C4-2B (cell line): ENCODE data around the gene FBXW10B.
"Not testable (repeated sequence)": the region's sequence is repeated elsewhere in the genome, so short reads cannot be mapped to it uniquely, and the experiment has no call there.

Source experiments
- ZFX ChIP-seq: fragments of 450-650 bp; IDR thresholded peaks from 2 replicates; pipeline ENCODE4 v1.6.1; 2017
- TF ChIP-seq, protein P1 (sequence below): fragments of 450-650 bp; conservative IDR thresholded peaks from 2 replicates; pipeline ENCODE4 v1.5.1; 2017; ENCODE audit warnings: mild to moderate bottlenecking

DNA sequence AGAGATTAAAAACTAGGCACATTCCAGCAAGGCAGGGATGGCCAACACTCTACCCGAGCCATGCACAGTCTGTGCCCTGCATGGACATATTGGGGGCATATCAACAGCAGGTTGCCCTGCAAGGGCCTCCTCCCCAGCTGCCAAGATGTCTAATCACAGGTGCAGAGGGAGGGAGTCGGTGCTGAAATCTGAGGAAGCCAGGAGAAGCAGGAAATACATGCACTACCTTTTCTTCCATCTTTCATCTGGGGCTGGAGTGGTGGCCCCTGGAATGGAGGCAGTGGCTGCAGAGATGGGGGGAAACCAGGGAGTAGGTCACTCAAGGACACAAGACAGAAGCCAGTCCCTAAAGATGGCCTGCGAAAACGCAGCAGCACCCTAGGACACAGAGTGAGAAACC lies 3.8 kb upstream of the FBXW10B start:
- TF ChIP-seq, protein P1, sequence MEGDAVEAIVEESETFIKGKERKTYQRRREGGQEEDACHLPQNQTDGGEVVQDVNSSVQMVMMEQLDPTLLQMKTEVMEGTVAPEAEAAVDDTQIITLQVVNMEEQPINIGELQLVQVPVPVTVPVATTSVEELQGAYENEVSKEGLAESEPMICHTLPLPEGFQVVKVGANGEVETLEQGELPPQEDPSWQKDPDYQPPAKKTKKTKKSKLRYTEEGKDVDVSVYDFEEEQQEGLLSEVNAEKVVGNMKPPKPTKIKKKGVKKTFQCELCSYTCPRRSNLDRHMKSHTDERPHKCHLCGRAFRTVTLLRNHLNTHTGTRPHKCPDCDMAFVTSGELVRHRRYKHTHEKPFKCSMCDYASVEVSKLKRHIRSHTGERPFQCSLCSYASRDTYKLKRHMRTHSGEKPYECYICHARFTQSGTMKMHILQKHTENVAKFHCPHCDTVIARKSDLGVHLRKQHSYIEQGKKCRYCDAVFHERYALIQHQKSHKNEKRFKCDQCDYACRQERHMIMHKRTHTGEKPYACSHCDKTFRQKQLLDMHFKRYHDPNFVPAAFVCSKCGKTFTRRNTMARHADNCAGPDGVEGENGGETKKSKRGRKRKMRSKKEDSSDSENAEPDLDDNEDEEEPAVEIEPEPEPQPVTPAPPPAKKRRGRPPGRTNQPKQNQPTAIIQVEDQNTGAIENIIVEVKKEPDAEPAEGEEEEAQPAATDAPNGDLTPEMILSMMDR = not testable (repeated sequence)
- not testable (repeated sequence) for TF ChIP-seq ZFX
